Smooth muscle cell (in vitro differentiated cells): ENCODE measurements around the gene PCDHGA9. TPM values are rescaled to one million over a fixed set of nuclear protein-coding genes. Genes with fewer than 3 reads are reported as not detected.

Source experiments
- DNase-seq: peaks from one replicate; lab custom pipeline; 2025; ENCODE audit not compliant: unreplicated experiment; lab: John Stamatoyannopoulos, UW
- H2AFZ ChIP-seq: fragments of 200-600 bp; sonication (generic); 2 replicates; pipeline ENCODE4 v1.6.0; 2016; ENCODE audit warnings: antibody characterized with exemption, low read depth, mild to moderate bottlenecking
- H3F3A ChIP-seq: fragments of 200-600 bp; sonication (generic); 2 replicates; pipeline ENCODE4 v1.6.0; 2017; ENCODE audit warnings: antibody characterized with exemption, low read depth
- H3K27ac ChIP-seq: fragments of 200-600 bp; sonication (generic); 2 replicates; pipeline ENCODE4 v1.5.1; 2016; ENCODE audit warnings: low read depth, mild to moderate bottlenecking
- H3K27me3 ChIP-seq: fragments of 200-600 bp; sonication (generic); 2 replicates; pipeline ENCODE4 v1.6.1; 2016; ENCODE audit warnings: low read depth, mild to moderate bottlenecking
- H3K36me3 ChIP-seq: fragments of 200-600 bp; sonication (generic); 2 replicates; pipeline ENCODE4 v1.5.1; 2016; ENCODE audit warnings: low read depth
- H3K4me1 ChIP-seq: fragments of 200-600 bp; sonication (generic); 2 replicates; pipeline ENCODE4 v1.5.1; 2016; ENCODE audit warnings: low read depth
- H3K4me2 ChIP-seq: fragments of 200-600 bp; sonication (generic); 2 replicates; pipeline ENCODE4 v1.6.0; 2016; ENCODE audit warnings: mild to moderate bottlenecking
- H3K4me3 ChIP-seq: fragments of 200-600 bp; sonication (generic); 2 replicates; pipeline ENCODE4 v1.5.1; 2016; ENCODE audit warnings: mild to moderate bottlenecking
- H3K79me2 ChIP-seq: fragments of 200-600 bp; sonication (generic); 2 replicates; pipeline ENCODE4 v1.6.0; 2016; ENCODE audit warnings: low read depth, mild to moderate bottlenecking
- H3K9ac ChIP-seq: fragments of 200-600 bp; sonication (generic); 2 replicates; pipeline ENCODE4 v1.6.0; 2016; ENCODE audit warnings: low read depth
- H3K9me3 ChIP-seq: fragments of 200-600 bp; sonication (generic); replicated peaks from 2 replicates; pipeline ENCODE4 v1.5.1; 2016; ENCODE audit warnings: low read depth
- H4K20me1 ChIP-seq: fragments of 200-600 bp; sonication (generic); 2 replicates; pipeline ENCODE4 v1.6.0; 2016; ENCODE audit warnings: low read depth
- CTCF ChIP-seq: fragments of 200-600 bp; sonication (generic); IDR thresholded peaks from 2 replicates; pipeline ENCODE4 v1.5.1; 2017; ENCODE audit warnings: borderline replicate concordance, mild to moderate bottlenecking, antibody characterized with exemption; ENCODE audit not compliant: insufficient read depth, poor library complexity, severe bottlenecking
- WGBS: methylation state at CpG from one replicate; pipeline ENCODE4 v1.1.7; 2016; ENCODE audit warnings: low lambda C conversion rate; 5-methylcytosine and 5-hydroxymethylcytosine counted together
- polyA plus RNA-seq: library from polyadenylated mRNA; unstranded; fragments of >200 nt; fragmentation: Nextera tagmentation; extraction: Ambion mirVana; gene quantifications from 2 replicates; pipeline ENCODE4 v1.2.1, GENCODE V29; 2016
- total RNA-seq: library from RNA; depleted of rRNA; stranded (reverse); fragments of >200 nt; gene quantifications from 2 replicates; pipeline ENCODE4 v1.2.3, GENCODE V29; 2014

PCDHGA9 gene
- total RNA-seq, result 2.9 and 4.0 TPM in 2 replicates
- 0.08 and 0.23 TPM in 2 replicates for polyA plus RNA-seq

GRCh38 chr5:141402553-141403243 lies at the start of gene PCDHGA9:
Gene PCDHGA9, plus strand, starts transcription at chr5:141402778. Its CDS starts 175 bp downstream, at chr5:141402953.
- no peak for TF ChIP-seq CTCF
- Histone ChIP-seq H3K27me3 (no peaks in the 10 kb centered on the region), H3K4me1 (no peaks in the 10 kb centered on the region), H3F3A (no peaks in the 10 kb centered on the region), H3K9ac (no peak within 1 kb of the TSS), H3K4me3 (no peak within 1 kb of the TSS), H3K9me3 (peaks cover 20% of the 10 kb centered on the region), H3K27ac (no peak within 1 kb of the TSS), H4K20me1 (no peaks in the 10 kb centered on the region), H3K4me2 (no peak within 1 kb of the TSS), H3K79me2 (no peaks in the 10 kb centered on the region), H2AFZ (no peak within 1 kb of the TSS), H3K36me3 (no peaks in the 10 kb centered on the region)
- 96% methylated on average over 27 of the region's 27 CpGs for WGBS
- DNase-seq, result no peak

- H3K36me3 ChIP-seq, result no peaks in the 10 kb centered on the region
- H4K20me1 ChIP-seq, result no peaks in the 10 kb centered on the region
- no peaks in the 10 kb centered on the region for H3F3A ChIP-seq
- H3K9me3 ChIP-seq, result peaks cover 6% of the 10 kb centered on the region
- no peak for DNase-seq
- no peaks in the 10 kb centered on the region for H3K27me3 ChIP-seq
- no peaks in the 10 kb centered on the region for H3K4me1 ChIP-seq
- peak; percentile 21 for TF ChIP-seq CTCF
- no peaks in the 10 kb centered on the region for H3K79me2 ChIP-seq
- H3K9ac ChIP-seq, result no peak within 1 kb of the TSS
- WGBS, result 92% methylated on average over 29 of the region's 29 CpGs
- H3K27ac ChIP-seq, result no peak within 1 kb of the TSS
- H3K4me2 ChIP-seq, result no peak within 1 kb of the TSS
- H3K4me3 ChIP-seq, result no peak within 1 kb of the TSS
- no peak within 1 kb of the TSS for H2AFZ ChIP-seq
Measured at GRCh38 chr5:141354900-141355469, 47.6 kb upstream of the PCDHGA9 start, which contains the start of gene PCDHGA4. Gene PCDHGA4, plus strand, starts transcription at chr5:141355021. Its CDS starts 87 bp downstream, at chr5:141355108.

- TF ChIP-seq CTCF, result no peak
- H3K4me2 ChIP-seq, result no peak overlapping the region
- 96% methylated on average over 24 of the region's 24 CpGs for WGBS
- H3K4me3 ChIP-seq, result no peak overlapping the region
- no peaks in the 10 kb centered on the region for H3F3A ChIP-seq
- H3K79me2 ChIP-seq, result no peaks in the 10 kb centered on the region
- H4K20me1 ChIP-seq, result no peaks in the 10 kb centered on the region
- H3K36me3 ChIP-seq, result no peaks in the 10 kb centered on the region
- DNase-seq, result no peak
- H3K4me1 ChIP-seq, result no peaks in the 10 kb centered on the region
- no peak overlapping the region for H2AFZ ChIP-seq
- H3K9me3 ChIP-seq, result peaks cover 6% of the 10 kb centered on the region
- H3K27me3 ChIP-seq, result no peaks in the 10 kb centered on the region
- H3K27ac ChIP-seq, result no peak overlapping the region
- H3K9ac ChIP-seq, result no peak overlapping the region
Measured at GRCh38 chr5:141355641-141356040, 46.9 kb upstream of the PCDHGA9 start.
